GM21367 (cell line): ENCODE measurements around the gene SEZ6L.
A peak's percentile ranks its signal among the peaks of the same experiment; 100 is the strongest.

Experiments
- ATAC-seq: cut with Tn5 transposase; IDR thresholded peaks from one replicate; pipeline ENCODE4 v1.9.1; 2021; ENCODE audit not compliant: unreplicated experiment

The SEZ6L gene

DNA sequence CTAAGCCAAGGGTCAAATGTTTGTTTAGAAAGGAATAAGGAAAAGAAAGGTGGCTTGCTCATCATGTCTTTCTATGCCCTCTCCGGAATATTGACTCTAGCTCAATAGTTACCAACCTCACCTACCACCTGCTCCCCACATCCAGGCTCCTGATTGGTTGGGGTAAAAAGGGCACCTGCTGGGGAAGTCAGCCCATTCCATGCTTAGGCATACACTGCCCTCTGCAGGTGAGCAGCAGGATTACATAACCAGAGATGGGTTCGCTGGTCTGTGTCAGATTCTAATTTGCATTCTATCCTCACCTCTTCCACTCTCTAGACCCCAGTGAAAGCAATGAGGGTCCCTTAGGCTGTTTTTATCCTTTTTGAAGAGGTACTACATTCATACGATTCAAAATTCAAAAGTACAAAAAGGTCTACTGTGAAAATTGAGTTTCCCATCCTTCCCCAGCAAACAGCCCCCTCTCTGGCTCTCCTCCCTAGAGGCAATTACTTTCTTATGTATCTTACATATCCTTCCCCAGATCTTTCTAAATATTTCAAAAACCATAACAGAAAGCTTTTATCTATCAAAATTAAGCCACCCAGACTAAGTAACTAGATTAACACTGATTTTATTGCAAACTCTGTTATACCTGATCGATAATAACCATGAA lies 161.8 kb downstream of the SEZ6L start:
- ATAC-seq: no peak

DNA sequence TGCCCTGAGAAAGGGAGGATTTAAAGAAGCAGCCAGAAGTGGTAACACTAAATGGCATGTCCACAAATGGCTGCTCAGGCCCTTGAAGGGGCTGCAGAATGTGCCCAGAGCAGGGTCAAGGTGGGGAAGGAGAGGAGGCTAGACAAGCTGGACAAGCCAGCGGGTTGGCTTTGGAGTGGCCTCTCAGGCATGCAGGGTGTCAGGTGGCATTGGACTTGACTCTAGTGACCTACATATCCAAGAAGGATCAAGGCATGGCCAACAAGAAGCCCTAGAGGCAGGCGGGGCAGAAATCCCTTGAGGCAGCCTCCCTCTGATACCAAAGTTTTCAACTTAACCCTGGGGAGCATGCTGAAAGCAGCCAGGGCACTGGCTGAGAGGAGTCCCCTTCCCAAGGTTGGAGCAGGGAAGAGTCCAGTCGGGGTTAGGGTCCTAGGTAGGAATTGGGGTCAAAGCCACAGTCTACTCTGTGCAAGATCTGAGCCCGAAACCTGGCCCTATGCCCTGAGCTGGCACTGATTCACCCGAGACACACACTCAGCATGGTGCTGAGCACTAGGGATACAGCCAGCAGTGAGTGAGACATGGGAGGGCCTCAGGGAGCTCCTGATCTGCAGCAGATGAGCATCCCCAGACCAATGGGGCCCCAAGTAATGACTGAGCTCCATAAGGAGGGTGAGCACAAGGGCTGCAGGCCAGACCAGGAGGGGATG lies 164.0 kb downstream of the SEZ6L start:
- ATAC-seq: no peak

DNA sequence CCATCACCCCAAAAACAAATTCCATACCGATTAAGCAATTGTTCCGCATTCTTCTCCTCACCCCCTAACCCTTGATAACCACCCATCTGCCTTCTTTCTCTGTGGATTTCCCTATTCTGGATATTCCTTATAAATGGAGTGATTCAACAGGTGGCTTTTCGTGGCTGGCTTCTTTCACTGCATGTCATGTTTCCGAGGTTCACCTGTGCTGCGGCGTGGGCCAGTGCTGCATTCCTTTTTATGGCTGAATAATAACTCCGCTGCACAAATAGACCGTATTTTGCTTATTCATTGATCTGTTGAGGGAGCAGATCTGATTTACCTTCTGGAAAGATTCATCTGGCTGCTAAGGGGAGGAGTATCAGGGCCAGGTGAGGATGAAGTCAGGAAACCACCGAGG lies 165.0 kb downstream of the SEZ6L start:
- no peak for ATAC-seq

DNA sequence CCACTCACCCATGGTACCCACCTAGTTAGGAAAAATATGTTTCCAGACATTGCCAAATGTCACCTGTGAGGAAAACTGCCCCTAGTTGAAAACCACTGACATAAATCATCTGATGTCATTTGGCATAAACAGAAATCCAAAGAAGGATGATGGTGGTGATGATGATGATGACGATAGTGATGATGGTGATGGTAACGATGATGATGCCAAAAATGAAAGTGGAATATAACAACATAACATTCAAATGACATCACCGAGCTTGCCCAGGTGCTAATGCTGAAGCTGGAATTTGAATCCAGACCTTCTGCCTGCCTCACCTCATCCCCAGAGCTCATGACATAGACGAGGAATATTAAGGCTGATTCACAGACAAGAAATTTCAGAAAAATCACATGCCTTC lies 167.5 kb downstream of the SEZ6L start:
- ATAC-seq: no peak

DNA sequence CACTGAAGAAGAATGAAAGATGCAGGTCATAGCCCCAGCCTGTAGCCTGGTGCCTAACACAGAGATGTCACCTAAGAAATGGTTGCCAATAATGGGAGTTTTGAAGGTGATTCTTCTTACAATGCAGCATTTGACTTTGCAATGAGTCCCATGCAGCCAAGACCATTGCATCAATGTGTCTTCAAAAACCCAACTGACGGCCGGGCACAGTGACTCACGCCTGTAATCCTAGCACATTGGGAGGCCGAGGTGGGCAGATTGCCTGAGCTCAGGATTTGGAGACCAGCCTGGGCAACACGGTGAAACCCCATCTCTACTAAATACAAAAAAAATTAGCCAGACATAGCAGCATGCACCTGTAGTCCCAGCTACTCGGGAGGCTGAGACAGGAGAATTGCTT lies 170.5 kb downstream of the SEZ6L start:
- no peak for ATAC-seq

DNA sequence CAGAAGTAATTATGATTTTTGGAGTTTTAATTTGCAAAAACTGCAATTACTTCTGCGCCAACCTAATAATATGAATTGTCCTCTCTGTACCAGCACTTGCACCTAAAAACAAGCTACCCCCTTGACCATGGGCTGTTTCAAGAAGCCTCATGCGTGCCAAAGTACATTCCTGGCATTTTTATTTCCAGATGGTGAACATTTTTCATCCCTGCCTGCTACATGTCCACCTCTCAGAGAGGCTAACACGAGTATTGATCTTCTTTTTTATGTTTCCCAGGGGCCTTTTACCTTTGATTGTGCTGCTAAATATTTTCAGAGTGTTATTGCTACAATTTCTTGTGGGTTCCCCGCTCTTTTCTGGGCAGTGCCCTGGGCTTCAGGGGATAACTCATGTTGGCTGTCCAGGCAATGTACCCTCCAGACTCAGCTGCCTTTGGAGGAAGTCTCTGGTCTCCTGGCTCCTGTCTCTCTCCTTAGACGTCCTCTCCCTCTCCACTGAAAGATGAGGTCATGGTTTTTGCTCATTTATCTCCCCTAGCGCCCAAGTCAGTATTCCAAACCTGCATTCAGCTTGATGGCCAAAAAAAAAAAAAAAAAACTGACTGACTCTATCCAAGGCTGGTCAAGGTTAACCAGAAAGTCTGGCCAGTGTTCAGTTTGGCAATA lies 173.6 kb downstream of the SEZ6L start:
- no peak for ATAC-seq

DNA sequence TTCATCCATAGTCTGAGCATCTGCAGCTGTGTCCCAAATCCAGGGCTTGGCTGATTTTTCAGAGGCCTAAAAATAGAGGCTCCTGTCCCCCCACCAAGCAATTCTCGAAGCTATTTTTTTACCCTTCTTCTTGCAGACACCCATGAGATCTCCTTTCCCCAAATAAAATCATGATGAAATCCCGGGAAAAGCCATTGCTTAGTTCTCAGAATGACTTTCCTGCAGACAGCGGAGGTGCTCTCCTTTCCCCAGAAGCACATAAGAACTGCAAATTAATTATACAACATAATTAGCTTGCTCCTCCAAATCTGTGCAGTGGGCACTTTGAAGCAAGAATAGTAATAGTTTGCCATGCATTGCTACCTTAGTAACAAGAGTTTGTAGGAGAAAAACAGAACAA lies 176.2 kb downstream of the SEZ6L start:
- no peak for ATAC-seq

DNA sequence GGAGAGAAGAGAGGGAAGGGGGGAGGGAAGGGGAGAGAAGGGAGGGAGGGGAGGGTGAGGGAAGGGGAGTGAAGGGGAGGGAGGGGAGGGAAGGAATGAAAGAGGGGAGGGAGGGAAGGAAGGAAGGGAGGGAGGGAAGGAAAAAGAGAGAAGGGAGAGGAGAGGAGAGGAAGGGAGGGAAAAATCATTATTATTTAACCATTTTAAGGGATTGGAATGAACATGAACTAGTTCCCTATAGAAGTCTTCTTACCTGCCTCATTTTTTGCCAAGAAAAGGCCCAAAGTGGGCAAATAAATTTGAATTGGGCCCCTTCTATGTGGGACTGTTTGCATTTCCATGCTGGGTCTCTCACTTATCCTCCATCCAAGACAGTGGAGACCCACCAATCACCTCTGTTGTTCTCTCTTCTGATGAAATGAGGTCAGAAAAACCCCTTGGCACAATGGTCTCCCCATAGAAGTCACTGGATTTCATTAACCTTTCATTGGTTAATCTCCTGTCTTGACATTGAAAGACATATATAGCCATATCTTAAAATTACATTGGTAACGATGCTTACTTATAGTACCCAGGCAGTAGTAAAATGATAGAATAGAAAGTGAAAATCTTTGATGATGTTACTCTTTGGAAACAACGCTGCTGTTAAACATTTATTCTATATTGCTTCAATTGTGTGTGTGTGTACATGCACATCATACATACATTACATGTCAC lies 179.7 kb downstream of the SEZ6L start:
- no peak for ATAC-seq

DNA sequence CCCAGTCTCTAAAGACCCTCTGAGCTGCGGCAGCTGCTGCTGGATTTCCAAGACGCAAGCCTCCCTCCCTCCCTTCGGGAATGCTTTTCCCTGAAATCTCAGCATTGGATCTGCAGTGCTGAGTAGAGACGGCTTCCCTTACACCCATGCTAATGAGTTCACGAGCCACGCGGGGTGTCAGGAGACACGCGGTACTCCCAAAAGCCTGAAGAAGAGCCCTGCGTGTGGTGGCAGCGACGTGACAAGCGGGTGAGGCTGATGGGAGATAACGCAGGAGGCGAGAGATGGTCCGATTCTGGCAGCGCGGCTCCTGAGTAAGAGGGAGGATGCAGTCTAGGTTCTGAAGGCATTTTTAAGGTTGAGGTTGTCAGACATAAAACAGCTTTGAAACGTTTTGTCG lies 185.4 kb downstream of the SEZ6L start:
- ATAC-seq: no peak

DNA sequence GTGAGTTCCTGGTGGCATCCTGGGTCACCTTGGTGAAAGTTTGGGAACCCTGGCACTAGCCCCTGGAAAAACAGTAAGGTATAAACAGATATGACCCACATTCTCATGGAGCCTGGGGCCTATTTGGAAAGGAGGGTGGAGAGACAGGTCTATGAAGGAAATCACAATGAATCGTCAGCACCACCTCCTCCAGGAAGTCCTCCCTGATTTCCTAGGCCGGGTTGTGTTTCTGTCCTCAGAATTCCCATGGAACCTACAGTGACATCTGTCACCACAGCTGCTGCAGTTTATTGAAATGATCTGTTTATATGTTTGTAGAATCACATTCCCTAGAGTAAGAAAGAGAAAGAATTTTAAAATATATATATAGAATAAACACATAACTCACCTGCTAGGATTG lies 188.0 kb downstream of the SEZ6L start:
- ATAC-seq: no peak

DNA sequence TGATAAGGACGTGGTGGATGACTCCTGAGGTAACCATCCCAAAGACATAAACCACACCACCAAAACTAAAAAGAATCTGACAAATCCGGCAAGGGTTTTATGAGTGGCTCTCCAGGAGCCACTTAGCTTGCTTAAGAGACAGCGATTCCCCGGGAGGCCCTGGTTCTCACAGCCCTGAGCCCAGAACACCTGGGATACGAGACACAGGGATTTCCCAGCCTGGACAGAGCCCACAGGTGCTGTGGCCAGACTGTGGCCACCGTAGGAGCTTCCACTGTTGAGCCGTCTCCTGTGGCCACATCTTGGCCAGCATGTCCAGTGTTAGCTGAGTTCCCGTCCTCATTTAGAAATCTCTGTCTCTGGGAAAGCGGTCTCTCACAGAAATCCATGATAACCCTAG lies 188.6 kb downstream of the SEZ6L start:
- no peak for ATAC-seq

DNA sequence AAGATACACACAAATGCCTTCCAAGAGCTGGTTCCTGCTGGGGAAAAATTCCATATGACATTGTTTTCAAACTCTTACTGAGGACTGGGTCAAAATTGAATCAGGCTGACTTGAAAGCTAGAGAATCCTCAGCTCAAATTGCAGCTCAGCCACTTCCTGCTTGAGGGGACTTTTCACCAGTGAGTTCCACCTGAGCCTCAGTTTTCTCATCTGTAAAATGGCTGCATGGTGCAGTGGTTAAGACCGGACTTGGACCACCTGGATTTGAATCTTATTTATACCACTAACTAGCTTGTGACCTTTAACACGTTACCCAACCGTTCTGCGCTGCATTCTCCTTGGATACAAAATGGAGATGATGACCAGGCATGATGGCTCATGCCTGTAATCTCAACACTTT lies 189.9 kb downstream of the SEZ6L start:
- no peak for ATAC-seq

DNA sequence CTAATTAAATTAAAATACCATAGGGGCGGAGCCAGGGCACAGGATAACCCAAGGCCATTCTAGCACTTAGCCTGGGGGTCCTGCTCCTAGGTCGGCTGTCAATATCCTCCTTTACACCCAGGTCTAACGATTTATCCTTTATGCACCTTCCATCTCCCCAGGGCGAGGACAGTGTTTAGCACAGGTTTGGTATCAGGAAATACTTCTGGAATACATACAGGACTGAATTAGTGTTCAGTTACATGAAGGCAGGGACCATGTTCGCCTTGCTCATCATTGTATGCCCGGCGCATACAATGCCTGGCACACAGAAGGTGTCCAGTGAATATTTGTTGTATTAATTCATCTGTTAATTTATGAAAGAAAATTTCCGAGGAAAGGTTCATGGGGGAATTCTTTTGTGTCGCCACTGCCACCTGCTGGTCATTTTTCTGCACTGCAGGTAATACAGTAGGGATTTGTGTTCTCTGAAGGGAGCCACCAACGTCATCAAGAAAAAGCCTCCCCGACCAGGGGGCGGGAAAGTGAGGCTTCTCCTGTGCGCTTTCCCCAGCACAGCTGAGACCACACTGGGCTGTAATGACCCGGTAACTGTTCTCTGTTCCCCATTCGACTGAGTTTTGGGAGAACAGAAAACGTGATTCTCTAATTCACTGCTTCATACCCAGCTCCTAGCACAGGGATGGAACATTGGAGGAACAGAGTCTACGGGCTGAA lies 191.1 kb downstream of the SEZ6L start:
- ATAC-seq: no peak

DNA sequence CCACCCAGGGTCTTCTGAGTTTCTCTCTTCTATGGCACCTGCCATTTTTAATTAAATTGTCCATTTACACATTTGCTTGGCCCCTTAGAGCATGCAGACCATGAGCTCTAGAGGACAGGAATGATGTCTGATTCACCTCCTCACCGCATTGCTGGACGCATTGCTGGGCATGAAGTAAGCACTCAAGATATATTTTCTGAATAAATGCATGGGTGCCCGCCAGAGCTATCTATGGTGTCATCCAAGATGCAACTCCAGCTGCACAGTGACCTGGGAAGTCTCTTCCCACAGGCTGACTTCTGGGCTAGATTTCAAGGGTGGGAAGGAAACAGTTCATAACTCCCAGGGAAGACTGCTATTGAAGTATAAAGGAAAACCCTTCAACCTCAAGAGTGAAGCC lies 193.2 kb downstream of the SEZ6L start:
- no peak for ATAC-seq

DNA sequence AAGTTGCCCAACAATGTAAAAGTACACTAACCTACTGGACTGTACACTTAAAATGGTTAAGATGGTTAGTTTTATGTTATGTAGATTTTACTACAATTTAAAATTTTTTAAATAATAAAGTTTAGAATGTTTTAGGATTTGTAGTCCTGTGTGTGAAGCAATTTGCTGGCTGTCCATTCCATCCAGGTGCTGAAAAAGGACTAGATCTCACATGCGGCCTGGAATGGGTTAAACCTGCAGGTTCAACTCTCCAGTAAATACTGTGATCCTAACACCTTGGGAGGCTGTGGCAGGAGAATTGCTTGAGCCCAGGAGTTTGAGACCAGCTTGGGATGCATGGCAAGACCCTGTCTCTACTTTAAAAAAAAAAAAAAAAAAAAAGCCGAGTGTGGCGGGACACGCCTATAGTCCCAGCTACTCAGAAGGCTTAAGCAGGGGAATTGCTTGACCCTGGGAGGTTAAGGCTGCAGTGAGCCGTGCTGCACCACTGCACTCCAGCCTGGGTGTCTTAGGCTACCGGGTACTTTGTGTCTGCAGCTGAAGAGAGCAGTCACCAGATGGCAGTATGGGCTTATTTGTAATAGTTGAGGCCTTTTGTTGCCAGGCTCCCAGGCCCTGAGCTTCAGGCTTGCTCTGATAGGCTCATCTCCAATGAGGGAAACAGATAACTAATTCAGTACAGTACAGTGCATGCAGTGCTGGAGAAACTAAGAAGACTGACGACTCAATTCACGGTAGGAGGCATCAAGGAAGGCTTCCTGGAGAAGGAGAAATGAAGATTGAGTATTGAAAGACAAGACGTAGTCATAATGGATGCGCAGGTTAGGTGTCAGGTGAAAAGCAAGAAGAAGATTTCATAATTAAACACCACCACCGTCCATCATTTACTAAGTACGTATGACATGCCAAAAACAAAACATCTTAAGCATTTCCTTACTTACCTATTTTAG lies 195.1 kb downstream of the SEZ6L start:
- peak; percentile 55 for ATAC-seq

DNA sequence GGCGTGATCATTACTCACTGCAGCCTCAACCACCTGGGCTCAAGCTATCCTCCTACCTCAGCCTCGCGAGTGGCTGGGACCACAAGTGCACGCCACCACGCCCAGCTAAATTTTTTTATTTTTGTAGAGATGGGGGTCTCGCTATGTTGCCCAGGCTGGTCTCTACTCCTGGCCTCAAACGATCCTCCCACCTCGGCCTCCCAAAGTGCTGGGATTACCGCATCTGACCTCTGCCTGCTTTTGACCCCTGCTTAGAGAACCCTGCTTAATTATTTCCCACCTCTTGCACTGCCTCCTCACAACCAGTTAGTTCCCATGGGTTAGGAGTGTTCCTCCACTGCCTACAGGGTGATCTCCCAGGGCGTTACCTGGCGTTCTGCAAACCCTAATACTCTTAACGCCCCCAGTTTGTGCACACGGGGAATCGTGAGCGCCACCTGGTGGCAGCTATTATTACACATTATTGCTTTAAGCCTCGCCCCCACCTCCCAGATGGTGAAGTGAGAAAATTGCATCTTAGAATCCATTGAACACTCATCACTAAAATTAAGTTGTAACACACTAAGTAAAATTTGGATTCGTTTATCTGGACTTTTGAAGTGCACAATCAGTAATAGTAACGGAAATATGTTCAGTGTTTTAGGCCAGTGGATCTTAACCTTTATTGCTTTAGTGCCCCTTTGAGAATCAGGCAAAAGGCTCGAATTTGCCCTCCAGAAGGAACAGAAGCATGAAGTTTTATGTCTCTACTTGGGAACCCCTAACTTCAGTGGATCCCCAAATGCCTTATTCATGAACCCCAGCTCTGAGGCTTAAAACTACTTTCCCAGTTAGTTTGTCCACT lies 198.4 kb downstream of the SEZ6L start:
- ATAC-seq: no peak

DNA sequence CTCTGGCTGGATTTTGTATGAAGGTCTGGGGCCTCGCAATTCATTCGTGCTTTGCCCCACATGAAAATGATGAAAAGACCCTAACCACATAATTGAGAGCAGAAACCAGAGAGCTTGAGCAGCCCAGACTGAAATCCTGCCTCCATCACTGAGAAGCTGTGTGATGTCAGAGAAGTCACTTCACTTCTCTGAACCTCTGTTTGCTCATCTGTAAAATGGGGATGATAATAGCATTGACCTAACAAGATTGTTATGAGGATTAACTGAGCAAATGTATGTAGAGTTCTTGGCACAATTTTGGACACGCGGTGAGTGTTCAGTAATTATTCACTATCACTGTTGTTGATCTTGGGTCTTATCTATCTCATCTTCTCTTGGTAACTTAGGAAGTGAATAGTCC lies 203.6 kb downstream of the SEZ6L start:
- ATAC-seq: no peak

DNA sequence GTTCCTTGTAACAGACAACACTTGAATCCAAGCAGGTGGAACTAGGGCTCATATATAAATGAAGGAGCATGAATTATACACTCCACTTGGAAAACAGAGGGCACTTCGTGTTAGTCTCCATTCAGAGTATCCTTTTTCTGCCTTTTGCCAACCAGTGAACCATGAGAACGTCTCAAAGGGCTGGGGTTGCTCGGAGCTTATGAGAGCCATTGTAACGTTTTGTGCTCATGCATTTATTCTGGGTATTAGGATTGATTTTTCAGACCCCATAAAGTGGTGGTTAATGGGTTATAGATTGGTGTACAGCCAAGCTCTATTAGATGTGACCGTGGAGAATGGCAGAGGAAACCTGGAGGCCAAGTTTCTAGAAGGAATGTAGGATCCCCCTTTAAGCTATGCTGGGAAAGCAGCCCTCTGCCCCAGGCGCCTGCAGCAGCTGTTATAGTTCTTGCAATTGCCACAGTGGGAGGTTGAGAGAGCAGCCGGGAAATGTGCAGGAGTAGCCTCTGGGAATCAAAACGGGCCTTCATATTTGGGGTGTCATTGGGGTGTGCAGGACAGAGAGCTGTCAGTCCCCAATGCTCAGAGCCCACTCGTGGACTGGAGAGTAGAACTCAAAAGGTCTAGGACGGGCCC lies 205.2 kb downstream of the SEZ6L start:
- no peak for ATAC-seq
